ENCODE results near the gene KRT6A.

DNA sequence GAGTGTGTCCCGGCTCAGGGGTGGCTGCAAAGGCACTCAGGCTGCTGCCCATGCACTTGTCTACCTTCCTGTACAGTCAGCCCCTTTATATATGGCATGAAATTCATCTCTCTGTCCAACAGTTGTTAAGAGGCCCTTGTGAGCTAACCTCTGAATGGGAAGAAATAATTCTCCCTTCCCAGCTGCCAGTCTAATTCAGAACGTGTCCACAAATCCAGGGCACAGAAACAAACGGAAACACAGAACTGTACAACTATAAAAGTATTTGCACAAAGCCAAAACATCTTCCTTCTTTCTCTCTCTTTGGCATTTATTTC is 26.3 kb upstream of the KRT6A start:
- TF ChIP-seq POLR2A (IDR thresholded peaks at IDR 0.05; ENCODE audit: low read length) (no peak), GATA1 (IDR thresholded peaks at IDR 0.05; ENCODE audit: low read depth, low read length) (no peak)

Measured in erythroblast (primary cell).